ENCODE data around the gene MRC2.

- TF ChIP-seq ELF4 (IDR thresholded peaks at IDR 0.05) (no peak), LEF1 (IDR thresholded peaks at IDR 0.05; ENCODE audit: borderline replicate concordance) (no peak), NFRKB (IDR thresholded peaks at IDR 0.05) (no peak), ARNT (IDR thresholded peaks at IDR 0.05) (no peak), CTBP1 (IDR thresholded peaks at IDR 0.05; ENCODE audit: borderline replicate concordance) (no peak), BHLHE40 (IDR thresholded peaks at IDR 0.05; ENCODE audit: borderline replicate concordance) (no peak), FOXK2 (IDR thresholded peaks at IDR 0.05) (no peak), FOXA1 (IDR thresholded peaks at IDR 0.05) (no peak), FOXM1 (IDR thresholded peaks at IDR 0.05; ENCODE audit: borderline replicate concordance) (no peak), SUZ12 (IDR thresholded peaks at IDR 0.05) (no peak)
These were observed 75.8 kb downstream of the MRC2 start for GRCh38 chr17:62703261-62703775.

Measured in HEK293T (cell line).